ENCODE measurements around the gene TOB1. TPM values are rescaled to one million over a fixed set of nuclear protein-coding genes. Genes with fewer than 3 reads are reported as not detected.

TOB1 gene
- total and polyA plus RNA-seq, 2 experiments from 2014 or later = 29.9 to 35.4 TPM

DNA sequence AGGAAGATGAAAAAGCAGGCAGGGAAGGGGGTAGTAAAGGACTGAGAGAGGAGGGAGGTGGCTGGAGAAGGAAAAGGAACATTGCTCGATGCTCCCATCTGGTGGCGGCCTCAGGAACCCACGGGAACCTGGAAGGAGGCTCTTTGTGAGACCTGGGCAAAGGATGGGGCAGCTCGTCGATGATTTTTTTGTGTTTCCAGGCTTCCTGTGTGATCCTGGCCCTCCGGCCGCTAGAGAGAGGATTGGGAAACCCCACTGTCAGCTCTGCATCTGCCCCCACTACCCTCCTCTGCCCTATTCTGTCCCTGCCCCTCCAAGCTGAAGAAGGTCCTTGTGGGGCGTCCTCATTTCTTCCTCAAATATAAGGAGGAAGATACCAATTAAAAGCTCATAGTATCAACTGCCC, 24.2 kb downstream of the TOB1 start:
- no peak overlapping the region for H3K4me3 ChIP-seq
- no peaks in the 10 kb centered on the region for H3K27me3 ChIP-seq
- no peaks in the 10 kb centered on the region for H3K36me3 ChIP-seq
- no peaks in the 10 kb centered on the region for H3K9me3 ChIP-seq (ENCODE audit: low read depth)
- peak; percentile 78 to 81 for DNase-seq (ENCODE audit: low read depth in 1 of 2, low spot score in 1 of 2)
- peaks cover 14% of the 10 kb centered on the region for H3K4me1 ChIP-seq (ENCODE audit: low read depth)
- no peak overlapping the region for H3K27ac ChIP-seq
- TF ChIP-seq, protein P1, sequence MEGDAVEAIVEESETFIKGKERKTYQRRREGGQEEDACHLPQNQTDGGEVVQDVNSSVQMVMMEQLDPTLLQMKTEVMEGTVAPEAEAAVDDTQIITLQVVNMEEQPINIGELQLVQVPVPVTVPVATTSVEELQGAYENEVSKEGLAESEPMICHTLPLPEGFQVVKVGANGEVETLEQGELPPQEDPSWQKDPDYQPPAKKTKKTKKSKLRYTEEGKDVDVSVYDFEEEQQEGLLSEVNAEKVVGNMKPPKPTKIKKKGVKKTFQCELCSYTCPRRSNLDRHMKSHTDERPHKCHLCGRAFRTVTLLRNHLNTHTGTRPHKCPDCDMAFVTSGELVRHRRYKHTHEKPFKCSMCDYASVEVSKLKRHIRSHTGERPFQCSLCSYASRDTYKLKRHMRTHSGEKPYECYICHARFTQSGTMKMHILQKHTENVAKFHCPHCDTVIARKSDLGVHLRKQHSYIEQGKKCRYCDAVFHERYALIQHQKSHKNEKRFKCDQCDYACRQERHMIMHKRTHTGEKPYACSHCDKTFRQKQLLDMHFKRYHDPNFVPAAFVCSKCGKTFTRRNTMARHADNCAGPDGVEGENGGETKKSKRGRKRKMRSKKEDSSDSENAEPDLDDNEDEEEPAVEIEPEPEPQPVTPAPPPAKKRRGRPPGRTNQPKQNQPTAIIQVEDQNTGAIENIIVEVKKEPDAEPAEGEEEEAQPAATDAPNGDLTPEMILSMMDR (IDR thresholded peaks at IDR 0.05; ENCODE audit: low read depth, low read length) = peak; percentile 90

DNA sequence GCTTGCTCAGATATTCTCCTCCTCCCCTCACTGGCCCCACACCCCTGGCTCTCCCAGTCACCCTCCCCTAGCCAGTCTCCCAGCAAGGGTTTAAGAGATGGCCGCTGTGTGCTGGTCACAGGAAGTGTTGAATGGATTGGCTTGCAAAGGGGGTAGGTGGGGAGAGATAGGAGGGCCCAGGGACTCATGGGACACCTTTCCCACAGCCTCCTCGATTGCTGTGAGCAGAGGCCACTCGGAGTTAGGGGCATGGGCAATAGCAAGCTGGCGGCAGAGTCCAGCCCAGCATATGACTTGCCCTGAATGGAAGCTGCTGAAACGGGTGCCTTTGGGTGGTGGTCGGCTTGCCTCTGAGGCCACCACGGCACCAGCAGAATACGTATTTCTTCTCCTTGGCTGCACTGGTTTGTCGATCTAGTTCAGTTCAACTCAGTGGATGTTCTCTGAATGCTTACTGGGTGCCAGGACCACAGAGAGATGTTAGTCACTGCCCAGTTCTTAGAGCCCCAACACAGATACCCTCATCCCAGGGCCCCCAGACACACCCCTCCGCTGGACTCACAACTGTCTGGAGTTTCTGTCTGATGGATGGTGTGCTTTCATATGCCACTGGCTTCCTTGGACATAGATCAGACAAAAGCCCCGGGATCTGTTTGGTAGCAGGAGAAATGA, 24.7 kb downstream of the TOB1 start:
- H3K9me3 ChIP-seq (ENCODE audit: low read depth) = no peaks in the 10 kb centered on the region
- TF ChIP-seq, protein P1 (IDR thresholded peaks at IDR 0.05; ENCODE audit: low read depth, low read length) = no peak
- H3K4me3 ChIP-seq = no peak overlapping the region
- H3K36me3 ChIP-seq = no peaks in the 10 kb centered on the region
- DNase-seq (ENCODE audit: low read depth in 1 of 2, low spot score in 1 of 2) = no peak
- H3K27me3 ChIP-seq = no peaks in the 10 kb centered on the region
- H3K27ac ChIP-seq = no peak overlapping the region
- peaks cover 14% of the 10 kb centered on the region for H3K4me1 ChIP-seq (ENCODE audit: low read depth)

DNA sequence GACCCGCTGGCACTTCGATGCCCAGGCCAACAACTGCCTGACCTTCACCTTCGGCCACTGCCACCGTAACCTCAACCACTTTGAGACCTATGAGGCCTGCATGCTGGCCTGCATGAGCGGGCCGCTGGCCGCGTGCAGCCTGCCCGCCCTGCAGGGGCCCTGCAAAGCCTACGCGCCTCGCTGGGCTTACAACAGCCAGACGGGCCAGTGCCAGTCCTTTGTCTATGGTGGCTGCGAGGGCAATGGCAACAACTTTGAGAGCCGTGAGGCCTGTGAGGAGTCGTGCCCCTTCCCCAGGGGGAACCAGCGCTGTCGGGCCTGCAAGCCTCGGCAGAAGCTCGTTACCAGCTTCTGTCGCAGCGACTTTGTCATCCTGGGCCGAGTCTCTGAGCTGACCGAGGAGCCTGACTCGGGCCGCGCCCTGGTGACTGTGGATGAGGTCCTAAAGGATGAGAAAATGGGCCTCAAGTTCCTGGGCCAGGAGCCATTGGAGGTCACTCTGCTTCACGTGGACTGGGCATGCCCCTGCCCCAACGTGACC, 25.8 kb downstream of the TOB1 start:
- Histone ChIP-seq H3K27me3 (no peaks in the 10 kb centered on the region), H3K4me3 (no peak overlapping the region), H3K4me1 (ENCODE audit: low read depth) (peaks cover 10% of the 10 kb centered on the region), H3K36me3 (no peaks in the 10 kb centered on the region), H3K9me3 (ENCODE audit: low read depth) (no peaks in the 10 kb centered on the region), H3K27ac (no peak overlapping the region)
- TF ChIP-seq, protein P1 (IDR thresholded peaks at IDR 0.05; ENCODE audit: low read depth, low read length) = no peak
- no peak for DNase-seq (ENCODE audit: low read depth in 1 of 2, low spot score in 1 of 2)

DNA sequence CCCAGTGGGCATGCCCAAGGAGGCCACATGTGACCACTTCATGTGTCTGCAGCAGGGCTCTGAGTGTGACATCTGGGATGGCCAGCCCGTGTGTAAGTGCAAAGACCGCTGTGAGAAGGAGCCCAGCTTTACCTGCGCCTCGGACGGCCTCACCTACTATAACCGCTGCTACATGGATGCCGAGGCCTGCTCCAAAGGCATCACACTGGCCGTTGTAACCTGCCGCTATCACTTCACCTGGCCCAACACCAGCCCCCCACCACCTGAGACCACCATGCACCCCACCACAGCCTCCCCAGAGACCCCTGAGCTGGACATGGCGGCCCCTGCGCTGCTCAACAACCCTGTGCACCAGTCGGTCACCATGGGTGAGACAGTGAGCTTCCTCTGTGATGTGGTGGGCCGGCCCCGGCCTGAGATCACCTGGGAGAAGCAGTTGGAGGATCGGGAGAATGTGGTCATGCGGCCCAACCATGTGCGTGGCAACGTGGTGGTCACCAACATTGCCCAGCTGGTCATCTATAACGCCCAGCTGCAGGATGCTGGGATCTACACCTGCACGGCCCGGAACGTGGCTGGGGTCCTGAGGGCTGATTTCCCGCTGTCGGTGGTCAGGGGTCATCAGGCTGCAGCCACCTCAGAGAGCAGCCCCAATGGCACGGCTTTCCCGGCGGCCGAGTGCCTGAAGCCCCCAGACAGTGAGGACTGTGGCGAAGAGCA, 26.4 kb downstream of the TOB1 start:
- no peak for DNase-seq (ENCODE audit: low read depth in 1 of 2, low spot score in 1 of 2)
- no peak overlapping the region for H3K4me3 ChIP-seq
- TF ChIP-seq, protein P1 (IDR thresholded peaks at IDR 0.05; ENCODE audit: low read depth, low read length) = no peak
- H3K27me3 ChIP-seq = no peaks in the 10 kb centered on the region
- H3K36me3 ChIP-seq = no peaks in the 10 kb centered on the region
- H3K9me3 ChIP-seq (ENCODE audit: low read depth) = no peaks in the 10 kb centered on the region
- peaks cover 10% of the 10 kb centered on the region for H3K4me1 ChIP-seq (ENCODE audit: low read depth)
- H3K27ac ChIP-seq = no peak overlapping the region

DNA sequence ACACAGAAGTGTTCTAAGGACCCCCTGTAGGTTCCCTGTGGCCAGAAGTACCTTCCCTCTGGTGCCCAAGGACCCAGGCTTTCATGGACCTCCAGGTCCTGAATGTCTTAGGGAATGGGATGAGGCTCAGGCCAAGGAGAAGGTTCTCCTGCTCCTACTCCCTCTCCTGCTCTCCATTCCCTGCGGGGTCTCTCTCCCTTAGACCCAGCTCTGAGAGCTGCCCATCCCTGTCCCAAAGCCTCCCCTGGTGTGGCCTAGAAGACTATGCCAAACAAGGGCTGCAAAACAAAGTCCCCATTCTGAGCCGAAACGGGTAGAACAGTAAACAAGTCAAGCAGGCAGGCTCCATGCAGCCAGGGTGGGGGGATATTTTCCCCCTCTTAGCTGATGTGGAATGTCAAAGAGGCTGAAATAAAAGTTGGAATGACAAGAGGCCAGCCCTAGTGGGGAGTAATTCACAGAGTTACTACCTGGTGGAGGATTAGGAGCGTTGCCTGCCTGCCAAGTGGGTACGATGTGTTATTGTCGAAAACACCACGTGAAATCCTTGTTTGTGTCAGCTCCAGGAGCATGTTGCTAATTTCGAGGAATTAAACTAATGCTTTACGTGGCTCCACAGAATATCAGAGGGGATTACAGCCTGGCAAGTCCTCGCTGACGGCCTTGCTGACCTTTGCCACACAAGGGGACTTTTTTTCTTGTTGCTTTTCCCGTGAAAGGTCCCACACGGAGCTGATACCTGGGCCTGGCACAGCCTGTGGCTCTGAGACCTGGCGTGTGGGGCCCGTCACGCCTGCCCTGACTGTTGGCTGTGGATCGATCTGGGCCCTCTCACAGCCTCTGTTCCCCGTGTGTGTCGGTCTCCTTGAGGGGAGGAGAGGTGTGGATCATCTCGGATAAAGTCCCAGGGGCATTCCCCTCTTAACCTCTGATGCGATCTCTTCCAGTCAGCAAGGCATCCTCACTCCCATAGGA, 27.9 kb downstream of the TOB1 start:
- TF ChIP-seq, protein P1 (IDR thresholded peaks at IDR 0.05; ENCODE audit: low read depth, low read length) = no peak
- Histone ChIP-seq H3K4me3 (no peak overlapping the region), H3K36me3 (no peaks in the 10 kb centered on the region), H3K27ac (no peak overlapping the region), H3K9me3 (ENCODE audit: low read depth) (no peaks in the 10 kb centered on the region), H3K27me3 (no peaks in the 10 kb centered on the region), H3K4me1 (ENCODE audit: low read depth) (peaks cover 15% of the 10 kb centered on the region)
- no peak for DNase-seq (ENCODE audit: low read depth in 1 of 2, low spot score in 1 of 2)
